GM19438 (cell line): ENCODE results near the gene GMDS.

Experiments used
- ATAC-seq: cut with Tn5 transposase; IDR thresholded peaks from one replicate; pipeline ENCODE4 v1.9.1; 2021; ENCODE audit warnings: low read depth; ENCODE audit not compliant: unreplicated experiment

The GMDS gene

GRCh38 chr6:1821513-1822183 is 423.8 kb downstream of the GMDS start:
- peak; percentile 60 for ATAC-seq

DNA sequence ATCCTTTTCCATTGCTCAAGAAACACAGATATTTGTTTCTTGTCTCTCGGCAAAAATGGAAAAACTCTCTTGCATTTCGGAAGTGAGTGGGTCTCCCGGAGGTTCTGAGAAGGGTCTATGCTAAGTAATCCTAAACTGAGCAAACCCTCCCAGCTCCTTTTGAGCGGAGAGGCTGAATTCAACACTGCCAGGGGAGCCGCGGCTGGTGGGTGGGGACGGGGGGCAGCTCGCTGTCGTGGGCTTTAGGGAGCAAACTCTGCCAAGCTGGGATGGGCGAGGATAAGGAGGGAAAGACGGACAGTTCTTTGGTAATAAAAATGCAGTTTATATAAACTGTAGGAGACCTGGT is 424.3 kb downstream of the GMDS start:
- ATAC-seq: no peak

DNA sequence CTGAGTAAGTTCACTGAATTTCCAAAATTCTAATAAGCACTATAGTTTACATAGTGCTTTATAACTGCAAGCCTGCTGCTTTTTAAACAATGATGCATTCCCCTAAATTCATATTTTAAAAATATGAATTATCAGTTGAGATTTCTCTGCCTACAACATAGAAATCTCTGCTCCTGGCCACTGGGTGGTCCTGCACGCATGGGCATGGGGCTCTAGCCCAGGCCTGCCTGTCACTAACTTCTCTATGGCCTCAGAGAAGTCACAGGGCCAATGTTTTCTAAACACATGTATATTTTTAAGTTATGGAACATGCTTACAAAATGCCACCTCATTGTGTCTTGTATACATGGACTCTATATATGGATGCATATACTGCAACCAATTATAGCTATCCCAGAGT is 424.7 kb downstream of the GMDS start:
- no peak for ATAC-seq

DNA sequence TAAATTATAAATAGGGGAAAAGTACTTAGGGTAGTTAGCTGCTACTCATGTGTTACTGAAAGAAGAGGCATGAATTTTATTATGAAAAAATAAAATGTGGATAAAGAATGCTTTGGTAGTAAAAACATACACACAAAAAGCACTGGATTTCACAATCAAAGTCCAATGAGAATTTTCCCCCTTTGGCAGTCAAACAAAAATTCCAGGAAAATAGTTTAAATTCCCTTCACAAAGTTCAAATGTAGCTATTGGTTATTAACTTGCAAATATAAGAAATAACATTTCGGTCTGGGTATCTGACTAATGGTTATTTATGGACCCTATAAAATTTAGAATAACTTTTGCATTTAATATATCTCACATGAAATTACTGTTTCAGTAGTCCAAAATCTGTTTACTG is 425.2 kb downstream of the GMDS start:
- ATAC-seq: no peak

GRCh38 chr6:1819007-1819406 is 426.4 kb downstream of the GMDS start:
- no peak for ATAC-seq

- no peak for ATAC-seq
Measured at GRCh38 chr6:1817033-1817761, 428.2 kb downstream of the GMDS start.

GRCh38 chr6:1815827-1816452 is 429.5 kb downstream of the GMDS start:
- ATAC-seq: no peak

DNA sequence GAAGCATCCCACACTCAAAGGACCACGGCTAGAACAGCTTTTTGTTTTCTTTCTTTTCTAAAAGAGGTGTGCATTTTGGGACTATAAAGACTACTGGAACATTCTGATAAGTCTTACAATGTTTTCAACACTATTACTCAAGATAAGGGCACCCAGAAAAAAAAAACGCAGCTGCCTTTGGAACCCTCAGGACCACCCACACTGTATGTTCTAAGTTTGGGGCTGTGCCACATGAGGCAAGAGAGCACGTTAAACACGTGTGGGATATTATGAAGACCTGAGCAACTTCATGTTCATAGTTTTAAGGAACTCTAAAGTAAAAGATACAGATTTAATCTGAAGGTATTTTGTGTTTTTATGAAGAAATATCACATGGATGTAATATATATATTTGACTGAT is 431.1 kb downstream of the GMDS start:
- ATAC-seq: no peak

DNA sequence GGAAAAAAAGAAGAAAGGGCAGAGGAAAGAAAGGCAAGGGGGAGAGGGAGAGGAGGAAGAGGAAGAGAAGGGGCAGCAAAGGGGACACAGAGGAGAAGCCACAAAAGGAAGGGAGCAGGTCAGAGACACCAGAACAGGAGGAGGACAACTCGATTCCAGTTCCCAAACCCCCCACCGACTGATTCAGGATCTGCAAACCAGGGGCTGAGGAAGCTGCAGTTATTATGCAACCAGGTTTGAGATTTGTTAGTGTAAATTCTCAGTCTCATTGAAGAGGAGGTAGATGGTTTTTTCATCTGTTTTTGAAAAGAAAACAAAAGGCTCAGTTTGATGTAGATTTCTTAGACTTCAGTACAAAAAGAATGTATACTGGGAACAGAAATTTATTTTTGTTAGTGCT is 432.9 kb downstream of the GMDS start:
- no peak for ATAC-seq

DNA sequence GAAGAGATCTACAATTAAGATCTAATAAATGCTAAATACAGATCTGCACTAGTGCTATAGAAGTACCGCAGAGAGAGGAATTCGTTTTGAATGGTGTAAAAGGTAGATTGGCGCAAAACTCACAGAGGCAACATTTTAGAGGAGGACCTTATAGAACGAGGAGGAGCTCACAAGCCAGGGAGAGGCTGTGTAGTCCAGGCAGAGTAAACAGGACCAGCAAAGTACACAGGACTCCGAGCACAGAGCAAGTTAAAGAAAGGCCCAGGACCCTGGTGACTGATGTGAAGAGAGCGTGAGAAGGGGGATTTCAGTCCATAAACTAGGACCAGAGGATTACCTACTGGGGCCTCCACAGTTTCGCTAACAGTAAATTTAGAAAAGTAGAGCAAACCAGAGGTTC is 433.4 kb downstream of the GMDS start:
- ATAC-seq: no peak

- ATAC-seq: no peak
Measured at GRCh38 chr6:1810880-1811279, 434.5 kb downstream of the GMDS start.

DNA sequence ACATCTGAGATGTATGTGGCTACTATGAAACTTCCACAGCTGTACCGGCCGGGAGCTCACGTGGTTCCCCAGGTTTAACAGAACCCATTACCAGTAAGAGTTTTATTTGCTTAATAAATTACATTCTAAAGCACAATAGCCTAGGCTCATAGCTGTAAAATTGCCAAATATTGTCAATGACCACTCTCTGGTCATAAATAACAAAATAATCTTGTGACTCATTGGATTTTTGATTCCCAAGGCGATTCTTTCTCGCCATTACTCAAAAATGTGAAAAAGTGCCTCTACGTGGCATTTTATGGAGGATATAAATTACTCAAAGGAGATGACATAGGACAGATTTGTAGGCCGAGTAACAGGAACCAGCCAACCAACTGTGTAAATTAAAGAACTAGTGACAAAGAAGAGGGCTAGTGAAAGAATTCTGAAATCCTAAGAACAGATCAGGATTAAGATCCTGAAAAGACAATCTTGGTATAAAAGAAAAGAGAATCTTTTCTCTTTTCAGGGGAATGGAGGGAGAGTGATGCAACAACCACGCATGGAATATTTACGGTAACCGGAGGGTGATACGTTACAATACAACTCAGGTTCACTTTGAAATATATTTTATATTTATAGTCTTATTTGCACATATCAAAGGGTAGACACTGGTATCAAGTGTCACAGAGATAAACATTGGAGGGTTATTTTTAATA is 436.0 kb downstream of the GMDS start:
- no peak for ATAC-seq

GRCh38 chr6:1806935-1807334 is 438.5 kb downstream of the GMDS start:
- no peak for ATAC-seq

- no peak for ATAC-seq
Measured at GRCh38 chr6:1802491-1803395, 442.7 kb downstream of the GMDS start.

DNA sequence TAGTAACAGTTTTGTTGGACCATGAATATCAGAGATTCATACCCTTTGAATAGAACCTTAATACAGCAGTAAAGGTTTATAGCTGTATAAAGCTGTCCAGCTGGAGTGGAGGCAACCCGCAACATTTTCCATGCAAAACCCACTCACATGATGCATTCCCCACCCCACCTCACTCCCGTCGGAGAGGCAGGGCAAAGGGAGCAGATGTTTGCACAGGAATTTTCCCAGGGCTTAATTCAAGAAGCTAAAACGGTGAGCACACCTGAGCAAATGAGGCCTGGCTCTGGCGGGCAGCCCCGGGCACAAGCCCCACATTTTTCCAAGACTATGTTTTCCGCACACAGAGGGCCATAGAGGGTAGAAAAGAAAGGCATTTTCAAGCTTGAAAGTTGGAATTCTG is 444.0 kb downstream of the GMDS start:
- ATAC-seq: no peak

DNA sequence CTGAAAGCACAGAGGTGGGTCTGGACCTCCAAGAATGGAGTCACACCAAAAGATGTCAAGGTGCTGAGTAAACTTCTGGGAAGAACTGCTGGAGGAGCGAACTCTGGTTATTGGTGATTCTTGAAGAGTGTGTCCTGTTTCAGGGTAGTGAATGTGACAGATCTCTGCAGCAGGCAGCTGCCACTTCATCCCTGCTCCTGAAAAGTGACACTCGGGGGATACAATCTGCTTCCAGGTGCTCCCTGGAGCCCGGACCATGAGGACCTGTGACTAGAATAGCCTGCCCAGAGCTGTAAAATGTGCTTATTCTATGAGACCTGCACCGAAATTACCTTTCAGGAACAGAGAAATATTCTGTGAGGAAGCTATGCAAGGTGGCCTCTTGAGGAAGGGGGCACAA is 444.6 kb downstream of the GMDS start:
- ATAC-seq: no peak

GRCh38 chr6:1798965-1799325 is 446.5 kb downstream of the GMDS start:
- no peak for ATAC-seq

- ATAC-seq: no peak
Measured at GRCh38 chr6:1798303-1798964, 447.0 kb downstream of the GMDS start.

- ATAC-seq: no peak
Measured at GRCh38 chr6:1797801-1798200, 447.6 kb downstream of the GMDS start.
